OCI-LY7 (cell line): ENCODE measurements around the gene PLPP3.

Experiments used
- CTCF ChIP-seq: fragments of 200-600 bp; sonication (generic); conservative IDR thresholded peaks from 2 replicates; pipeline ENCODE4 v1.5.1; 2014; ENCODE audit warnings: mild to moderate bottlenecking, antibody characterized with exemption, low read length, moderate library complexity, mixed read lengths
- EZH2phosphoT487 ChIP-seq: fragments of 200-600 bp; sonication (generic); IDR thresholded peaks from 2 replicates; pipeline ENCODE4 v1.6.1; 2018; ENCODE audit warnings: low read depth, borderline replicate concordance, mild to moderate bottlenecking, mixed run types, antibody characterized with exemption, low read length, moderate library complexity, mixed read lengths

DNA sequence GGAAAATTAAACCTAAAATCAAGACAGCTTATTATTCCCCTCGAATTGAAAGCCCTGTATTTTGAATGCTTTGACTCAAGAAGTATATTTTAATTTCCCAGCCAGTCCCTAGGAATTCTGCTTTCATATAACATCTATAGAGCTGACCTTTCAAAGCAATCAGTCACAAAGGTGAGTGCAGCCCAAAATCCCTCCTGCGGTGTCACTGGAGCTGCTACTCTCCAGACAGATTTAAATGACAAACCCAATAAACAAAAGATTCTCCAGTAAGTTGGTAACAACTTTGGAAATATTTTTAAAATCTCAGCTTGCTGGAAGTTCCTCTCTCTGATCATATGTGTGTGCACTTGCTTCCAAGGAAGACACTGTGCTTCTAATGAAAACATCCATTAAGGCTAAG is 14.7 kb downstream of the PLPP3 start:
- no peak for TF ChIP-seq CTCF
- TF ChIP-seq EZH2phosphoT487: no peak
